Stimulated activated CD8-positive, alpha-beta memory T cell treated with anti-CD3 and anti-CD28 coated beads, Interleukin-7, amount 100 ng/mL, for 24 hours (primary cell): ENCODE measurements around the gene CYB561A3.
A peak's percentile ranks its signal among the peaks of the same experiment; 100 is the strongest.

Experiments used
- DNase-seq: peaks from one replicate; pipeline ENCODE4 v3.0.0-alpha.2; 2020; ENCODE audit warnings: low read depth

Gene CYB561A3

DNA sequence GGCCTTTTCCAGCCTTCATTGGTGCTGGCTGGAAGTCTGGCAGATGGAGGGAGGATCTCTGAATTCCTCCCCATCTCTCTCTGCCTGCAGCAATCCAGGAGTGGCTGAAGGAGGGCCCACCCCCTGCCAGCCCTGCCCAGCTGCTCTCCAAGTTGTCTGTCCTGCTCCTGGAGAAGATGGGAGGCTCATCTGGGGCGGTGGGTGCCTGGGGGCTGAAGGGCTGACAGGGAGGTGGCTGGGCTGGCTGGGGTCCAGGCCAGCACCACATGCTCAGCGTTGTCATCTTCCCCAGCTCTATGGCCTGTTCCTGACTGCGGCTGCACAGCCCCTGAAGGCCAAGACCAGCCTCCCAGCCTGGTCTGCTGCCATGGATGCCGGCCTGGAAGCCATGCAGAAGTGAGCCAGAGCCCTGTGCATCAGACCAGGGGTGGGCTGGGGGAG, 16.5 kb downstream of the CYB561A3 start:
- DNase-seq = no peak

DNA sequence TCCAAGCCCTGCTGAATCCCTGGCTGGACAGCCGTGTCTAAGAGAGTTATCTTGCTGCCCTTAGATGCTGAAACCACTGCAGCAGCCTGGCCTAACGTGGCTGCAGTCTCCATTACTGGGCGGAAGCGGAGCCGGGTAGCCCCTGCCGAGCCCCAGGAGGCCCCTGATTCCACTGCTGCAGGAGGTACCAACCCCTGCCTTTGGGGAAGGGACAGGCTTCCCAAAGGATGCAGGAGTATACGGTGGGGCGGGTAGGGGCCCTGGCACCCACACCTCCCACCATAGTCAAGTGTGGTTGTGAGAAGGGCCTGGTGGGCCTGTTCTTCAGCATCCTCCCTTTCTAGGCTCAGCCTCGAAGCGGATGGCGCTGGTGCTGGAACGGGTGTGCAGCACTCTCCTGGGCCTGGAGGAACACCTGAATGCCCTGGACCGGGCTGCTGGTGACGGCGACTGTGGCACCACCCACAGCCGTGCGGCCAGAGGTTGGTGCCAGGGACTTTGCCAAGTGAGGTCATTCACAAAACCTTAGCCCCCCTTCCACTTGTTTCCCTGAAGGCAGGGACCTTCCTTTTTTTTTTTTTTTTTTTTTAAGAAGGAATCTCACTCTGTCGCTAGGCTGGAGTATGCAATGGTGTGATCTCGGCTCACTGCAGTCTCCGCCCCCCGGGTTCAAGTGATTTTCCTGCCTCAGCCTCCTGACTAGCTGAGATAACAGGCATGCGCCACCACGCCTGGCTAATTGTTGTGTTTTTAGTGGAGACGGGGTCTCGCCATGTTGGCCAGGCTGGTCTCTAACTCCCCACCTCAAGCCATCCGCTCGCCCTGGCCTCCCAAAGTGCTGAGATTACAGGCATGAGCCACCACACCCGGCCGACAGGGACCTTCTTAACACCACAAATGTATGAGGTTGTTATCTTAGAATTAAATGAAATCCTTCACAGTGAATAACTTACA, 17.6 kb downstream of the CYB561A3 start:
- no peak for DNase-seq

DNA sequence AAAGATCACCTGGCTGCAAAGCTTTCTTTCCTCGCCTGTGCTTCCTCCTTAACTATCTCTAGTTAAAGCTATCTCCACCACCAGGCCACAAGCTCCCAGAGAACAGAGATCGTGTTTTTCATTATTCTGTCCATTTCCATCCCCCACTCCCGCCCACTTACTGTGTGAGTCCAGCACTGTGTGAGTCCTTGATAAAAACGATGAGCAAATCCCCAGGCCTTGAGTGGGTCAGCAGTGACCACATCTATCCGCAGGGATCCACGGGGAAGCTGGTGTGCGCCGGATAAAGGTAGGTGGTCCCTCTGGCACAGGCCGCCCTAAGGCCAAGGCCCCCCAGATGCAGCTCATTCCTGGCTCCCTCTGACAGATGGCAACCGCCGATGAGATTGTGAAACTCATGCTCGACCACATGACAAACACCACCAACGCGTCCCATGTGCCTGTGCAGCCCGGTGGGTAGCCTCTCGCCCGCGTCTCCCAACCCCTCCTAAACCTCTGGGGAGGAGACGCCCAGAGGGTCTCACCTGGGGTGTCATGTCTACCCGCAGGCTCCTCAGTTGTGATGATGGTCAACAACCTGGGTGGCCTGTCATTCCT, 19.4 kb downstream of the CYB561A3 start:
- DNase-seq = no peak

DNA sequence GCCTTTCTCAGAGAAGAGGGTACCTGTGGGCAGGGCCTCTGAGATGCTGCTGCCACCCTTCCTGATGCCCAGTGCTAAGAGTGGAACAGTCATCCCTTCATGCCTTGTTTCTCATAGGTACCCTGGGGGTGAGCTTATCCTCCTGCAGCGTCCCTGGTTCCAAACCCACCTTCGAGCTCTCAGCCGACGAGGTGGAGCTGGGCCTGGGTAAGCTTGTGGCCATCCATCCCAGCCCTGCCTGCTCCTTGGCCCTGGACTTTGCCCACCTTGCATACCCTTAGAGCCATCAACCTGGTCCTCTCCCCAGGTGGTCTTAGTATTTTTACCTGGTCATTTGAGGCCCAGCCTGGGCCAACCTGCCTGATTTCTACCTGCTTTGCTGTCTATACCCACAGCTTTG, 20.0 kb downstream of the CYB561A3 start:
- DNase-seq = no peak

DNA sequence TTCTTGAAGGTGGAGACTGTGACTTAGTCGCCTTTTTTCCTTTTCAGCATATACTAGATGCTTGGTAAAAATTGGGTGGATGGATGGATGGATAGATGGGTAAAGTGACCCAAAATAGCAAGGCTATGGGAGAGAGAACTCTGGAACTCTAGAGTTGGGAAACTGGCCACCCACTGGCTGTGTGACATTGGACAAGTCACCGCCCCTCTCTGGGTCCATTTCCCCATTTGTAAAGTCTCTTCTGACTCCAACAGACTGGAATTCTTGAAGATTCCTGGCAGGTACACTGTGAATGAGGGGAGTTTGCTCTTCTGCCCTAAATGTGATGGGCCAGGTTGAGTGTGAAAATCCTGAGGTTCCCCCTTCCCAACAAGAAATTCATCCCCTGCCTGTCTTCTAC, 20.7 kb downstream of the CYB561A3 start:
- DNase-seq = no peak

DNA sequence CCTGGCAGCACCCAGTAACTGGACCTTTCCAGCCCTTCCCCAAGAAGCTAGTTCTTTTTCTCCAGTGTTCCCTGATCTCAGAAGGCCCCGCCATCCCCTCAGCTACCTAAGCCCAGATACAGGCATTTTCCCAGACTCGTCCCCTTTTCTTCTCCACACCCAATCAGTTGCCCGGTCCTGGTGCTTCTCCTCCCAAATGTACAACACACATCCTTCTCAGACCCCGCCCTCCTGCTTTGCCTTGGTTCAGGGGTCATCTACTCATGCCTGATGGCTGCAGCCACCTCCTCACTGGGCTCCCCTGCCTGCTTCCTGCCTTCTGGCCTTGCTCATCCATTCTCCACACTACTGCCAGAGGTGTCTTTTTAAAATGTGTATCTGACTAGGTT, 22.2 kb downstream of the CYB561A3 start:
- no peak for DNase-seq

DNA sequence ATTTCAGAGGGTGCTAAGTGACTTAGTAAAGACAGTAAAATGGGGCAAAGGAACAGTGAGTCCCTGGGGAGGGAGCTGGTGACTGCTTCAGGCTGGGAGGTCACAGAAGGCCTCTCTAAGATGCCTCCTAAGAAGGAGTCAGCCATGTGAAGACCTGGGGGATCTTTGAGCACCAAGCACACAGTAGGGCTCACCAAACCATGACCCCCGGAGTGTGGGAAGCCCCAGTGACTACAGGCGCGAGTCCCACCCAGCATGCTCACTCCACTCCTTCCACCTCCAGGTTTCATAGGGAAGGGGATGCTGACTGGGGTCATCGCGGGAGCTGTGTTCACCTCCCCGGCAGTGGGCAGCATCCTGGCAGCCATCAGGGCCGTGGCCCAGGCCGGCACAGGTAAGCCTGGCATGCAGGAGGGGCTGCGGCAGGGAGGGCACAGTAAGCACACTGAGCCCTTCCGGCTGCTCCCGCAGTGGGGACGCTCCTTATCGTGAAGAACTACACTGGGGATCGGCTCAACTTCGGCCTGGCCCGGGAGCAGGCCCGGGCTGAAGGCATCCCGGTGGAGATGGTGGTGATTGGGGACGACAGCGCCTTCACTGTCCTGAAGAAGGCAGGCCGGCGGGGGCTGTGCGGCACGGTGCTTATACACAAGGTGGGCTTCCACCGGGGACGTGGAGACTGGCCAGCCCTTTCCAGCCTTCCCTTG, 22.7 kb downstream of the CYB561A3 start:
- no peak for DNase-seq

DNA sequence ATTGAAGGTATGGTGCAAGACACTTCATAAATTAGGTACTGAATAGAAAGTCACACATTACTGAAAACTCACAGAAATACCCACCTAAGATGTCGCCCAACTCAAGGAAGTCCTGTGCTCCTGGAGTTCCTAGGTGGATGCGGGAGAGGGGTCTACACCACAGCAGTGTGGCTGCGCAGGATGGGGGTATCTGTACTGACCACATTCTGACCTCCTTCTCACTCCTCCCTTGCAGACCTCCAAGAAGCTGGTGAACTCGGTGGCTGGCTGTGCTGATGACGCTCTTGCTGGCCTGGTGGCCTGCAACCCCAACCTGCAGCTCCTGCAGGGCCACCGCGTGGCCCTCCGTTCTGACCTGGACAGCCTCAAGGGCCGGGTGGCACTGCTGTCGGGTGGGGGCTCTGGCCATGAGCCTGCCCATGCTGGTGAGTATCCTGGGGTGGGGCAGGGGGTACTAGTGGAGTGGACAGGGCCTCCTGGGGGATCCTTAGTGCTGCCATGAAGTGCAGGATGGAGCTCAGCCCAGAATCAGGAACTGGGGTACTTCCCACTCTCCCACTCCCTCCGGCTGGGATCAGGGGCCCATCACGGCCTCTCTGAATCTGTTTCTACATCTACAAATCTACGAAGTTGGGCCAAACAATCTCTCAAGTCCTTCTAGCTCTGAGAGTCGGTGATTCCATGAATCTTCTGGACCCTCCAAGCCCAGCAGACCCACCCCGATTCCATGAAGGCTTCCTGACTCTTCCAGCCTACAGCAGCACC, 23.8 kb downstream of the CYB561A3 start:
- no peak for DNase-seq

DNA sequence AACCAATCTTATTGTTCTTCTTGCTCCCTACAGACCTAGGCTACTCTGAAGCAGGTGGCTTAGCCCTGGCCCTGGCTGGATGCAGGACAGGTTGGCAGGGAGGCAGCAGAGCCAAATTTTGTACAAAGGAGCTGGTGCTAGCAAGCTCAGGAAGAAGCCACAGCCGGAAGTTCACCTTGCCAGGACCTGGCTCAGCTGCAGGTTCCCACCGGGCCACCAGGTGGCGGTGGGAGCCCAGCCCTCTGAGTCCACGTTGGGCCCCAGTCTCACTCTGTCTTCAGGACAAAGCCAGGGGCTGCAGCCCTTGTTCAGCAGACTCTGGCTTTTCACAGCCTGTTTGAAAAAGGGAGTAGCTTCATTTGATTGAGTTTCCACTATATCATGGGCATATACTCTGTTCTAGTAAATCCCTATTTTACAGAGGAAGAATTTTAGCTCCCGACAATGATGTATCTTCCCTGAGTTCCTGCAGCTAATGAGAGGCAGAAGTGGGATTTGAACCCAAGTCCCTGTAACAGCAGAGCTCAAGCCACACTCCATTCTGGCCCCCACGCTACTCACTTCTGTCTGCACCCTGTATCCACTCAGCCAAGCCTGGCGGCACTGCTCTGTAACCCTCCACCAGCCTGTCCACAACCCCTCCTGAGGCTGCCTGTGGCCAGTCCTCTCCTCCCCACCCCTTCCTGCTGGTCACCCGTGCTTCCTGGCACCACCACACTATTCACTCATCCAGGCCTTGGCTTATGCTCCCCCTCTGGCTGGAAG, 25.3 kb downstream of the CYB561A3 start:
- DNase-seq = peak; percentile 55

DNA sequence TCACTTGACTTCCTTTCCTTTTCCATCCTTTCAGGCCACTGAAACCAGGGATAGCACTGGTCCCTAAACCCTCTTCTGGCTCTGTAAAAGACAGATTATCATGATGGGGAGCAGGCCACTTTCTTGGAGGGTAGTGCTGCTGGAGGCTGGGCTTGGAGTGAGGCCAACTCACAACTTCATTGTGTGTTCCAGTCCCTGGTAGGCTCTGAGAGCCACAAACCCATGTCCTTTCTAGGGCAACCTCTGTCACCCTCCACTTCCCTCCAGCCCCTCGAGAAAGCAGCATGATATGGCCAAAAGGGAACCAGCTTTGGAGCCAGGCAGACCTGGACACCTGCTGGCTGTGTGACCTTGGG, 26.3 kb downstream of the CYB561A3 start:
- no peak for DNase-seq

DNA sequence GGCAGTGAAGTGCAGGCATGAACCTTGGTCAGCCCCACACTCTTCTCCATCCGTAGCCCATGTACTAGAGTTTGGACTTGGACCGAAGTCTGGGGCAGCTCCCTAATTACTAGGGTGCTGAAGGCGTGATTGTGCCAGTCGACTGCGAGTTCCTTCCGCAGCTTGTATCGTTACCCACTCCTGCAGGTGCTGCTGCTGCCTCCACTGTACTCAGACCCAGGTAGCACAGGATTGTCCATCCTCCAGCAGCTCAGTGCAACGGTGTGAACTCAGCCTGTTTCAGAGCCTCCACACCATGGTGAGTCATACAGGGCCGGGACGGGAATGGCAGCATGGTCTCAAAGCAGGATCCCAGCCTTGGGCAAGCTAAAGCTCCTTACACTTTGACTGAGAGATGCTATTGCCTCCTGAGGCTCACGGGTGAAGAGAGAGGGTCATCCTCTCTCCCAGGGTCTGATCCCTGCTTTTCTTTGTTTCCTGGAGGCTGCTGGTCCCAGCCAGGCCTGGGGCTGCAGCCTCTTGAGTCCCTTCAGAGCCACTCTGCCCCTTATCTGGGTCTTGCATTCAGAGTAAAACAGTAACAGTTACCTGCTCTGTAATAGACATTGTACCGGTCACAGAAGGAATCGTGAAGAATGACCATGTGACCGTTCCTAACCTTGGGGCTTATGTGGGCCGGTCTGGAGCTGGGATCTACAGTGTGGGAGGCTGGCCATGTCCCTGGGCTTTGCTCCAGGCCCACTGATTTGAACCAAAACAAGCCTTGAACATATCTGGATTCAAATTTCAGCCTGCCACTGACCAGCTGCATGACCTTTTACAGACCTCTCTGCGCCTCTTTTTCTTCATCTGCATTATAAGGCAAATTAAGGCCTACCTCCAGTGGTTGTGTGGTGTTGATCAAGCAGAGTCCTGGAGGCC, 27.0 kb downstream of the CYB561A3 start:
- DNase-seq = no peak

DNA sequence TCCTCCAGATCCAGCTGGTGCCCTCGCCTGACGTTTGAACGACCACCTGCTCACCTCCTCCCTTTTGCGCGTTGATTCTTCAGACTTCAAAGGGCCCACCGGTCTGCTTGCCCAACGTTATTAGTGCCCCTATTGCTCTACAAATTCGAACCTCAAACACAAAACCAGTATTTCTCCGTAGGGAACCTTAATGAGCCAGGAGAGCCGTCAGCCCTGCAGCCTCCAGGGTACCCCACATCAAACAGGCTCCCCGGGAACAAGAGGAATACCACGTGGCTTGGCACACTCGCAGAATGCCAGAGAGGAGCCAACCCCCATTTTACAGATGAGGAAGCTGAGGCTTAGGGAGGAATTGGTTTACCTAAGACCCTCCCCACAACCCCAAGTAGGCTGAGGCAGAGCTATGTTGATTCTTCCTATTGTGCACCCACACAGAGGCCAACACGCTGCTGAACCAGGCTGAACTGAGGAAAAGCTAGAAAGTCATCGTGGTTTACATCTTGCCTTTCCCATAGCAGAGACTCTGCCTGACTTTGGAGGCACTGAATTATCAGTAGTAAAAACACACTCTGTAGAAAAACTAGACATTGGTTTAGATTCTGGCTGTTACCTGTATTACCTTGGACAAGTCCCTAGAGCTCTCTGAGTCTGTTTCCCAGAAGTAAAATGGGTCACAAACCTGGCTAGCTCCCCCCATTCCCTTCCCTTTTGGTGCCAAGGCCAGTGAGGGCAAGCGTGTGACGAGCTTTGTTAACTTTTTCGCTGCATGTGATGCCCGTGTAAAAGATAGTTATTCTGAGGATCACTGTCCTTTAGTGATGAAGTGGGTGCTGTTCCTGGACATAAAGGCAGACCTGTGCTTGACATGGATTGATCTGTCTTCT, 27.9 kb downstream of the CYB561A3 start:
- DNase-seq = no peak

DNA sequence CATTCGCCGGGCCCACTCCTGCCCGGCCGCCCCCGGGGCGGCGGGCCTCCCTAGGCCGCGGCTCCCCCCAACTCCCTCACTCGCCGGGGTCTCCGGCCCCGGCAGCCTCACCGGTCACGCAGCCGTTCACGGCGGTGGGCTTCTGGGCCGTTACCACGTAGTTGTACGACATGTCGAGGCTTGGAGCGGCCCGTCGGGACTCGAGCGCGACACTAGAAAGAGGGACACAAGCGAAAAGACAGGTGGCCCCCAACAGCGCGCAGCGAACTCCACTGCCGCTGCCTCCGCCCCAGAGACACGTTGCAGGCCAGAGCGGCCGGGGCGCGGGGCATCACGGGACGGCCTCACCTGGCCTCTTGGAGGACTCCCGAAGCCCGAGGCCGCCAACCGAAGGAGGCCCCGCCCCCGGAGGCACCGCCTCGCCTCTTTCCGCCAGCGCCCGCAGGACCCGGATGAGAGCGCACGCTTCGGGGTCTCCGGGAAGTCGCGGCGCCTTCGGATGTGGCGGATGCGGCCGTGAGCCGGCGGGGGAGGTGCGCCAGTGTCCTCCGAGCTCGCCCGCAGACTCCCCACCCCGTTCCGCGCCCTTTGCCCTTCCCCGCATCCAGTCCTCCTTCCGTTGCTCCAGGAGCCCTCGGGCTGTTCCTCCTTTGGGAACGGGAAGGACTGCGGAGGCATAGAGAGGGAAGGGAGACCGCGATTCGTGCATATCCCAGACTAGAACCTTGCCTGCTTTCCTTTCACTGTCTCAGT, 28.7 kb downstream of the CYB561A3 start, which contains the start of the genes DDB1 and TKFC:
Gene DDB1, minus strand, starts transcription at position 309 of the 753 bp plus-strand sequence. Its CDS starts 137 bp downstream, at position 172.
Gene TKFC, plus strand, starts transcription at position 432 of the 753 bp plus-strand sequence. CDS start 1,501 bp downstream, outside the sequence.
- peak; percentile 92 for DNase-seq

DNA sequence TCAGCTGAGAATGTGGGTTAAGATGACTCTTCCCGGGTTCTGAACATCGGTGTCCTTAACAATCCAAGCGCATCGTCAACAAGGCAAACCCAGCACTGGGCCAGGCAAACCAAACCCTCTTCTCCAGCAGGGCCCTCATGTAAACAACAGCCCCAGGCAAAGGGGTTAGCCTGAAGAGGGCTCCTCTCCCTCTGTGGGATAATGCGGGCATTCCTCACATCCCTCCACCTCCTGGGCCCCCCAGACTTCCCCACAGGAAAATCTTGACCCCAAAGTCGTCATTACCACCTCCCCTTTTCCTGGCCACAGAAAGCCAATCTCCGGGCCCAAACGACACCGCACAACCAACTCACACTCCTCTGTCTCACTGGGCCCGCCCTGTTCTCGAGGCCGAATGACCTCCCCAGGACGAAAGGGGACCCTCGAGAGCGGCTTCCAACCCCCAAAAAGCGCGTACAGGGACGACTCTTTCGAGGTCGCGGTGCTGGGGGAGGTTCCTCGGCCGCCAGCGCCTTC, 29.3 kb downstream of the CYB561A3 start:
- DNase-seq = no peak

DNA sequence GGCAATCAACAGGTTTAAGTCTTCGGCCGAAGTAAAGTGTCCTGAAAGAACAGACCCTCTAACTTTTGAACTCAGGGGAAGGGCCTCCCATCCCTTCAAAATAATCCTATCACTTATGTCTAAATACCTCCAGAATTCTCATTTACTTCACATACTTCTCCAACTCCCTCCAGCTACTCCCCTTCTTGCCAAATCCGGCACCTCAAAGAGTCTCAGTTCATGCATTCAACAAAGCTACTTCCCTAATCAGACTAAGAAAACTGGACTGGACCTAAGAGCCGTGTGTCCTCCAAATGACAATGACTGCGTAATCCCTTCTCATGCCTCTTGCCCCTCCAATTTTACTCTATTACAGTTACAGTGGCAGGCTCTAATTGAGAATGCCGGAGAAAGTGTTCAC, 30.0 kb downstream of the CYB561A3 start:
- no peak for DNase-seq

DNA sequence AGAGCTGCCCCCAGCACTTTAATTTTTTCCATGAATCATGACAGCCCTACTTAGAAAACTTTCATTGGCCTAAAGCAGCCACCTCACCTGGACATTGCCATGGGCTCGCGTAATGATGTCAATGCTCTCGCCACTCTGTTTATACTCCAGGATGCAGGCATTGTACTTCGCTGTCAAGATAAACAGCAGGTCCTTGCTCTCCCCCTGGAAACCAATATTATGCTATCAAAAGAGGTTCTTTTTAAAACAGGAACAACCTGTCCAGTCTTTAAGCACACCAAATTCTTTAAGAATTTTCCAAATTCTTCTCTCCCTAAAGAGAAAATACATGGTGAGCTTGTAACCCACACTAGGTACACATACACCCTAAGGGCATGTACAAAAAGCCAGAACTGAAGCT, 31.8 kb downstream of the CYB561A3 start:
- DNase-seq = no peak

DNA sequence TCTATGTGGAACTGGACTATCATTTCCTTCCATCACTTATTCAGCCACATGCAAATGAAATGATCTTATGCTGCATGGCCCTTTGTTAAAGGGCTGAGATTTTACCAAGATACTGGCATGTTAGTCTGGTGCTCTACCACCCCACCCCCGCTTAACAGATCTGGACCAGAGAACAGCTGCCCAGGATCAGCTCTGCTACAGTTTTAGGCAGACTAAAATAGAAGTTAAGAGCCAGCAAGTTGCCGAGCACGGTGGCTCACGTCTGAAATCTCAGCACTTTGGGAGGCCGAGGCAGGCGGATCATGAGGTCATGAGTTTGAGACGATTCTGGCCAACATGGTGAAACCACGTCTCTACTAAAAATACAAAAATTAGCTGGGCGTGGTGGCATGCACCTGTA, 33.3 kb downstream of the CYB561A3 start:
- DNase-seq = no peak

DNA sequence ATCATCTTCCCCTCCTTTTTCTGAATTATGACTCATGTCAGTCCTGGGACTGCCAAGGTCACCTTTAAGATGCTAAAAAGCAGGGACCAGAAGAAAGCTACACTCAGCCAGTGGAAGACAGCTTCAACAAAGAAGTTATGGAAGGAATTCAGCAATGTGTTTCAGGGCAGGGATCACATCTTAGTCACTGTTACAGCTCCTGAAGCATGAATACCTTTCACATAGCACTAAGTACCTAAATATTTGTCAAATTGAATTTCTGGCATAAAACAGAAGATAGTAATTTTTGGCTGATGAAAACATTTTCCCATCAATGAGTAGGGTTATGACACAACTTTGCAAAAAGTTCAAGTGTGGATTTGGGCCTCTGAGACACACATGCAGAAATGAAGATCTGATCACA, 34.0 kb downstream of the CYB561A3 start:
- no peak for DNase-seq
